Nephron progenitor cell (in vitro differentiated cells): ENCODE measurements around the gene TIMM10.
A peak's percentile ranks its signal among the peaks of the same experiment; 100 is the strongest.

ENCODE experiments used
- DNase-seq: peaks from one replicate; pipeline ENCODE4 v3.0.0; 2021
- H3K27ac Mint-ChIP-seq: 2 replicates; pipeline ENCODE4 v1.8.0; 2021; ENCODE audit warnings: mild to moderate bottlenecking, moderate library complexity, mixed read lengths
- H3K27me3 Mint-ChIP-seq: 2 replicates; pipeline ENCODE4 v1.8.0; 2021; ENCODE audit warnings: mild to moderate bottlenecking, low read depth, mixed read lengths; ENCODE audit not compliant: poor library complexity
- H3K36me3 Mint-ChIP-seq: 2 replicates; pipeline ENCODE4 v1.8.0; 2021; ENCODE audit warnings: low read depth, mixed read lengths
- H3K4me1 Mint-ChIP-seq: 2 replicates; pipeline ENCODE4 v1.8.0; 2021; ENCODE audit warnings: mixed read lengths
- H3K4me3 Mint-ChIP-seq: 2 replicates; pipeline ENCODE4 v1.8.0; 2021; ENCODE audit warnings: mild to moderate bottlenecking, moderate library complexity, mixed read lengths
- H3K9me3 Mint-ChIP-seq: 2 replicates; pipeline ENCODE4 v1.8.0; 2021; ENCODE audit warnings: mild to moderate bottlenecking, moderate library complexity, mixed read lengths
- CTCF ChIP-seq: fragments of 200-600 bp; sonication (generic); IDR thresholded peaks from 2 replicates; pipeline ENCODE4 v1.5.0; 2021; ENCODE audit warnings: antibody characterized with exemption

Gene TIMM10

GRCh38 chr11:57555393-57555792 lies 24.8 kb upstream of the TIMM10 start:
- peaks cover 8% of the 10 kb centered on the region for H3K4me1 Mint-ChIP-seq
- no peak for TF ChIP-seq CTCF
- H3K4me3 Mint-ChIP-seq = no peak overlapping the region
- no peak overlapping the region for H3K27ac Mint-ChIP-seq
- H3K27me3 Mint-ChIP-seq = no peaks in the 10 kb centered on the region
- H3K9me3 Mint-ChIP-seq = no peaks in the 10 kb centered on the region
- no peak for DNase-seq
- peaks cover 78% of the 10 kb centered on the region for H3K36me3 Mint-ChIP-seq

- peak overlapping the region; percentile 83 for H3K27ac Mint-ChIP-seq
Observed at GRCh38 chr11:57552479-57552878, 21.9 kb upstream of the TIMM10 start.

GRCh38 chr11:57551941-57552340 lies 21.4 kb upstream of the TIMM10 start:
- H3K4me3 Mint-ChIP-seq = no peak overlapping the region
- peaks cover 6% of the 10 kb centered on the region for H3K4me1 Mint-ChIP-seq
- no peaks in the 10 kb centered on the region for H3K27me3 Mint-ChIP-seq
- no peak for DNase-seq
- H3K27ac Mint-ChIP-seq = peak overlapping the region; percentile 83
- TF ChIP-seq CTCF = no peak
- no peaks in the 10 kb centered on the region for H3K9me3 Mint-ChIP-seq
- H3K36me3 Mint-ChIP-seq = peaks cover 71% of the 10 kb centered on the region

More at GRCh38 chr11:57552479-57552878, 21.9 kb upstream of the TIMM10 start:
- H3K36me3 Mint-ChIP-seq = peaks cover 71% of the 10 kb centered on the region
- DNase-seq = no peak
- H3K4me3 Mint-ChIP-seq = no peak overlapping the region
- H3K4me1 Mint-ChIP-seq = peaks cover 4% of the 10 kb centered on the region
- no peaks in the 10 kb centered on the region for H3K9me3 Mint-ChIP-seq
- no peak for TF ChIP-seq CTCF
- no peaks in the 10 kb centered on the region for H3K27me3 Mint-ChIP-seq

- Mint-ChIP-seq H3K4me3 (no peak overlapping the region), H3K4me1 (peaks cover 6% of the 10 kb centered on the region), H3K27me3 (no peaks in the 10 kb centered on the region), H3K36me3 (peaks cover 55% of the 10 kb centered on the region), H3K9me3 (no peaks in the 10 kb centered on the region), H3K27ac (peak overlapping the region; percentile 84)
- no peak for TF ChIP-seq CTCF
- no peak for DNase-seq
Observed at GRCh38 chr11:57549983-57550382, 19.4 kb upstream of the TIMM10 start.

GRCh38 chr11:57547854-57548377 lies 17.4 kb upstream of the TIMM10 start:
- TF ChIP-seq CTCF = no peak
- peaks cover 40% of the 10 kb centered on the region for H3K36me3 Mint-ChIP-seq
- no peak overlapping the region for H3K4me3 Mint-ChIP-seq
- peaks cover 12% of the 10 kb centered on the region for H3K4me1 Mint-ChIP-seq
- peaks cover 8% of the 10 kb centered on the region for H3K27me3 Mint-ChIP-seq
- peak overlapping the region; percentile 19 for H3K27ac Mint-ChIP-seq
- DNase-seq = no peak
- no peaks in the 10 kb centered on the region for H3K9me3 Mint-ChIP-seq

- H3K4me1 Mint-ChIP-seq = peaks cover 20% of the 10 kb centered on the region
- no peak overlapping the region for H3K27ac Mint-ChIP-seq
- H3K36me3 Mint-ChIP-seq = peaks cover 31% of the 10 kb centered on the region
- H3K9me3 Mint-ChIP-seq = no peaks in the 10 kb centered on the region
- H3K27me3 Mint-ChIP-seq = peaks cover 8% of the 10 kb centered on the region
- H3K4me3 Mint-ChIP-seq = no peak overlapping the region
- peak; percentile 12 for DNase-seq
- no peak for TF ChIP-seq CTCF
Observed at GRCh38 chr11:57546869-57547475, 16.4 kb upstream of the TIMM10 start.
